Measurements from ENCODE around the gene MEST.

MEST gene

DNA sequence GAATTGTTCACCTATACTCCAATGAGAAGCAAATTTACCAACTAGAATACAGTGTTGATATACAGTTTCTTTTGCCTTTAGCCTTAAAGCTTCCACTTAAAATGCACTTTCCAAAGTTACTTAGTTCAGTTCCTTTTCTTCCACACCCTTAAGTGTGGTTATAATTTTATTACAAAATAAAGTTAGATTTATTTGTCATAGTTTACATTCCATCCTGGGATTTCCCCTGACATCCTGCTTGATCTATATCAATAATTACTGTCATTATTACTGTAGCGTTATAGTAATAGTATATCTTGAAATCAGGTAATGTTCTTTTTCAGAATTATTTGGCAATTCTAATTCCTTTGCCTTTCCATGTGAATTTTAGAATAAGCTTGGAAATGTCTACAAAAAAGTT, 23.3 kb upstream of the MEST start:
- Histone ChIP-seq H3K4me3 (ENCODE audit: low read depth in 1 of 2, low read length in 1 of 2) (no peak overlapping the region), H3K27me3 (no peaks in the 10 kb centered on the region), H3K27ac (no peak overlapping the region), H3K4me1 (ENCODE audit: control insufficient read depth in 1 of 2, insufficient read depth in 1 of 2, low read depth in 1 of 2, low read length in 1 of 2) (peaks cover 7 to 10% of the 10 kb centered on the region in 2 experiments), H3K9me3 (no peaks in the 10 kb centered on the region), H3K36me3 (no peaks in the 10 kb centered on the region)
- TF ChIP-seq, protein P1, sequence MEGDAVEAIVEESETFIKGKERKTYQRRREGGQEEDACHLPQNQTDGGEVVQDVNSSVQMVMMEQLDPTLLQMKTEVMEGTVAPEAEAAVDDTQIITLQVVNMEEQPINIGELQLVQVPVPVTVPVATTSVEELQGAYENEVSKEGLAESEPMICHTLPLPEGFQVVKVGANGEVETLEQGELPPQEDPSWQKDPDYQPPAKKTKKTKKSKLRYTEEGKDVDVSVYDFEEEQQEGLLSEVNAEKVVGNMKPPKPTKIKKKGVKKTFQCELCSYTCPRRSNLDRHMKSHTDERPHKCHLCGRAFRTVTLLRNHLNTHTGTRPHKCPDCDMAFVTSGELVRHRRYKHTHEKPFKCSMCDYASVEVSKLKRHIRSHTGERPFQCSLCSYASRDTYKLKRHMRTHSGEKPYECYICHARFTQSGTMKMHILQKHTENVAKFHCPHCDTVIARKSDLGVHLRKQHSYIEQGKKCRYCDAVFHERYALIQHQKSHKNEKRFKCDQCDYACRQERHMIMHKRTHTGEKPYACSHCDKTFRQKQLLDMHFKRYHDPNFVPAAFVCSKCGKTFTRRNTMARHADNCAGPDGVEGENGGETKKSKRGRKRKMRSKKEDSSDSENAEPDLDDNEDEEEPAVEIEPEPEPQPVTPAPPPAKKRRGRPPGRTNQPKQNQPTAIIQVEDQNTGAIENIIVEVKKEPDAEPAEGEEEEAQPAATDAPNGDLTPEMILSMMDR (IDR thresholded peaks at IDR 0.05) = no peak

DNA sequence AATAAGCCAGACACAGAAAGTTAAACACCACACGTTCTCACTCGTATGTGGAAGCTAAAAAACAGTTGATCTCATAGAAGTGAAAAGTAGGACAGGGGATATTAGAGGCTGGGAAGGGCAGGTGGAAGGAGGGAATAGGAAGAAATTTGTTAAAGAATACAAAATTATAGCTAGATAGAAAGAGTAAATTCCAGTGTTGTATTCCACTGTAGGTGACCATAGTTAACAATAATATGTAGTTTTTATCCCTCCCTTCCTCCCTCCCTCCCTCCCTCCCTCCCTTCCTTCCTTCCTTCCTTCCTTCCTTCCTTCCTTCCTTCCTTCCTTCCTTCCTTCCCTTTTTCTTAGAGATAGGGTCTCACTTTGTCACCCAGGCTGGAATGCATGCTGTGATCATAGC, 19.9 kb upstream of the MEST start:
- no peak overlapping the region for H3K4me3 ChIP-seq (ENCODE audit: low read depth in 1 of 2, low read length in 1 of 2)
- peaks cover 10 to 14% of the 10 kb centered on the region in 2 experiments for H3K4me1 ChIP-seq (ENCODE audit: control insufficient read depth in 1 of 2, insufficient read depth in 1 of 2, low read depth in 1 of 2, low read length in 1 of 2)
- H3K36me3 ChIP-seq = no peaks in the 10 kb centered on the region
- H3K9me3 ChIP-seq = no peaks in the 10 kb centered on the region
- H3K27ac ChIP-seq = no peak overlapping the region
- no peaks in the 10 kb centered on the region for H3K27me3 ChIP-seq
- TF ChIP-seq, protein P1 (IDR thresholded peaks at IDR 0.05) = no peak

DNA sequence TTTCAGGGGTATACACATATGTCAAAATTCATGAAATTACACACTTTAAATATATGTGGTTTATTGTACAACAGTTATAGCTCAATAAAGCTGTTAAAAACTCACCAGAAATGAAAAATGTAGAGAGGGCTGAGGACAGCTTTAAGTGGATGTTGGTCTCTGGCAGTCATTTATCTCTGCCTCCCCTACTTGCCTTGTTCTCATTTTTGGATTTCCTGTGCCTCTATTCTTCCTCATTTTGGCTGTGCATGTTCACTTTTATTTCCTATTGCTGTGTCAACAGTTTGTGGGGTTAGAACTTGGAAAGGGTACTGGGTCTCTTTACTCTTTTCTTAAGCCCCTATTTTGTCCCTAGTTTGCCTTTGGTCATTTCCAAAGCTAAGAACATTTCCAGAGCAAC, 18.6 kb upstream of the MEST start:
- Histone ChIP-seq H3K9me3 (no peaks in the 10 kb centered on the region), H3K4me3 (ENCODE audit: low read depth in 1 of 2, low read length in 1 of 2) (no peak overlapping the region), H3K27me3 (no peaks in the 10 kb centered on the region), H3K4me1 (ENCODE audit: control insufficient read depth in 1 of 2, insufficient read depth in 1 of 2, low read depth in 1 of 2, low read length in 1 of 2) (peaks cover 10 to 14% of the 10 kb centered on the region in 2 experiments), H3K36me3 (no peaks in the 10 kb centered on the region), H3K27ac (no peak overlapping the region)
- TF ChIP-seq, protein P1 (IDR thresholded peaks at IDR 0.05) = no peak

DNA sequence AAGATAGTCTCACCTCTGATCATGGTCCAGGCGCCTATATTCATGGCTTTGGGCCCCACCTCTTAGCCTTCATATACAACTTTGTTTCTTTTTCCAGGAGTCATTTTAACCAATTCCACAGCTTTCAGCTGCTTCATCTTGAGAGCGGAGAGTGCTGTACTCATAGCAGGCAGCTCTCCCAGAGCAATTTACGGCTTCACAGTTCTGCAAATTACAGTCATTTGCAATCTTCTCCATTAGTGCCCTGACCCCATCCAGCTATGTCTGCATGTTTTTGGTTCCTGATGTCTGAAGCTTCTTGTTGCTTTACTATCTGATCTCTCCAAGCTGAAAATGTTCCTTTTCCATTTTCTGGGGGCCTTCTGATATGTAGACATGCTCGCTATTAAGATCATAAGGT, 18.0 kb upstream of the MEST start:
- Histone ChIP-seq H3K4me3 (ENCODE audit: low read depth in 1 of 2, low read length in 1 of 2) (no peak overlapping the region), H3K27ac (no peak overlapping the region), H3K4me1 (ENCODE audit: control insufficient read depth in 1 of 2, insufficient read depth in 1 of 2, low read depth in 1 of 2, low read length in 1 of 2) (peaks cover 10 to 14% of the 10 kb centered on the region in 2 experiments), H3K9me3 (no peaks in the 10 kb centered on the region), H3K36me3 (no peaks in the 10 kb centered on the region), H3K27me3 (no peaks in the 10 kb centered on the region)
- TF ChIP-seq, protein P1 (IDR thresholded peaks at IDR 0.05) = no peak

DNA sequence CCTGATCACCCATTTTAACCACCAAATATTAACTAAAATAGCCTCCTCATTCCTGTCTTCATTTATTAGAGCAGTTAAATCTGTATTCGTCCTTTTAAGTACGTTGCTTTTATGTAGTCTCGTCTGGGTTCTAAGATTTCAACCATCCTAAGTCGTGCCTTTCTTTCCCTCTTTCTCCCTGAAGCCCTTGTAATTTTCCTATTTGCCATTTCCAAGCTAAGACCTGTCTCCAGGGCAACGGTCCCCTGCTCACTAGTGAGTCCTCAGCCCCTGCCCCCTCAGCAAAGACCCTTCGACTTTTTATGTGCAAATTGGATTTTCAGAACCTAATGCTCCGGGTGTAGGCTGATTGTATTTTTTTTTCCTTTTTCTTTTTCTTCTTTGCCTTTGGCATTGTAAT, 16.1 kb upstream of the MEST start:
- H3K36me3 ChIP-seq = no peaks in the 10 kb centered on the region
- TF ChIP-seq, protein P1 (IDR thresholded peaks at IDR 0.05) = no peak

More for the DNA sequence above, 16.1 kb upstream of the MEST start:
- Histone ChIP-seq H3K4me3 (ENCODE audit: low read depth in 1 of 2, low read length in 1 of 2) (no peak overlapping the region), H3K4me1 (ENCODE audit: control insufficient read depth in 1 of 2, insufficient read depth in 1 of 2, low read depth in 1 of 2, low read length in 1 of 2) (peaks cover 10 to 14% of the 10 kb centered on the region in 2 experiments), H3K9me3 (no peaks in the 10 kb centered on the region), H3K27ac (no peak overlapping the region), H3K27me3 (no peaks in the 10 kb centered on the region)
